IMR-90 (cell line): ENCODE results near the gene MAGI1. TPM values are rescaled to one million over a fixed set of nuclear protein-coding genes. Genes with fewer than 3 reads are reported as not detected.

Experiments
- ATAC-seq: fragments of 200-7000 bp; cut with Tn5 transposase; 2 replicates; pipeline ENCODE4 v1.9.1; 2020; ENCODE audit warnings: low read depth, mild to moderate bottlenecking, moderate library complexity
- BruUV-seq: library from RNA; stranded (reverse); fragments of 400-500 nt; replicated peaks from 2 replicates; lab custom pipeline; 2021; lab: Mats Ljungman, UMichigan
- CTCF ChIA-PET: fragments of 300-600 bp; formaldehyde crosslinking; extraction: SDS; loops from one replicate; lab custom pipeline; 2021; ENCODE audit warnings: antibody characterized with exemption; lab: Yijun Ruan, JAX
- POLR2A ChIA-PET: fragments of 300-600 bp; sonication (Branson Sonifier 250); formaldehyde crosslinking; loops from one replicate; lab custom pipeline; 2022; ENCODE audit warnings: antibody characterized with exemption; ENCODE audit not compliant: unreplicated experiment; lab: Charles Lee
- DNase-seq: peaks from one replicate; pipeline ENCODE4 v3.0.0; 2013
- H2AFZ ChIP-seq: replicated peaks from 2 replicates; pipeline ENCODE3; 2013; ENCODE audit warnings: low read length, mild to moderate bottlenecking; ENCODE audit not compliant: poor library complexity
- H2AK5ac ChIP-seq: 2 replicates; pipeline ENCODE4 v1.6.1; 2013; ENCODE audit warnings: low read depth, low read length, inconsistent platforms
- H2AK9ac ChIP-seq: replicated peaks from 2 replicates; pipeline ENCODE3; 2013; ENCODE audit warnings: mild to moderate bottlenecking, low read depth, low read length, moderate library complexity; ENCODE audit not compliant: poor library complexity
- H2BK120ac ChIP-seq: 2 replicates; pipeline ENCODE4 v1.6.1; 2013; ENCODE audit warnings: low read depth, low read length, inconsistent platforms
- H2BK15ac ChIP-seq: 3 replicates; pipeline ENCODE4 v1.6.1; 2013; ENCODE audit warnings: low read depth, low read length, inconsistent platforms
- H2BK20ac ChIP-seq: 2 replicates; pipeline ENCODE4 v1.6.1; 2013; ENCODE audit warnings: low read depth, mild to moderate bottlenecking, inconsistent platforms, low read length, moderate library complexity
- H2BK5ac ChIP-seq: 2 replicates; pipeline ENCODE4 v1.6.1; 2013; ENCODE audit warnings: mild to moderate bottlenecking, low read depth, low read length, inconsistent platforms; ENCODE audit not compliant: poor library complexity, severe bottlenecking
- H3K14ac ChIP-seq: replicated peaks from 2 replicates; pipeline ENCODE4 v1.6.1; 2013; ENCODE audit warnings: low read depth, low read length, inconsistent platforms
- H3K18ac ChIP-seq: 2 replicates; pipeline ENCODE4 v1.6.1; 2013; ENCODE audit warnings: low read depth, low read length, control low read depth
- H3K23ac ChIP-seq: 2 replicates; pipeline ENCODE4 v1.6.1; 2013; ENCODE audit warnings: low read depth, low read length, inconsistent platforms
- H3K27ac ChIP-seq: 2 replicates; pipeline ENCODE4 v1.5.1; 2013; ENCODE audit warnings: mild to moderate bottlenecking, control low read depth, low read length; ENCODE audit not compliant: insufficient read depth
- H3K27me3 ChIP-seq: 2 replicates; pipeline ENCODE4 v1.6.1; 2013; ENCODE audit warnings: low read length; ENCODE audit not compliant: control insufficient read depth, insufficient read depth
- H3K36me3 ChIP-seq: 2 replicates; pipeline ENCODE4 v1.6.1; 2013; ENCODE audit warnings: low read length, mixed read lengths; ENCODE audit not compliant: control insufficient read depth, insufficient read depth
- H3K4ac ChIP-seq: 2 replicates; pipeline ENCODE4 v1.6.1; 2013; ENCODE audit warnings: low read depth, low read length, inconsistent platforms
- H3K4me1 ChIP-seq: 2 replicates; pipeline ENCODE4 v1.6.1; 2013; ENCODE audit warnings: low read length, mixed read lengths; ENCODE audit not compliant: control insufficient read depth, insufficient read depth
- H3K4me2 ChIP-seq: 2 replicates; pipeline ENCODE4 v1.6.1; 2013; ENCODE audit warnings: low read depth, mild to moderate bottlenecking, control low read depth, low read length, moderate library complexity
- H3K4me3 ChIP-seq: 2 replicates; pipeline ENCODE4 v1.5.1; 2013; ENCODE audit warnings: low read depth, mild to moderate bottlenecking, control low read depth, low read length, moderate library complexity; ENCODE audit not compliant: insufficient read depth
- H3K56ac ChIP-seq: 2 replicates; pipeline ENCODE4 v1.6.1; 2013; ENCODE audit warnings: low read length, inconsistent platforms; ENCODE audit not compliant: insufficient read depth; ENCODE audit errors: extremely low read depth
- H3K79me1 ChIP-seq, 2 experiments: 2 replicates each; pipeline ENCODE4 v1.6.1; 2013; ENCODE audit warnings: low read length in 2 of 2, inconsistent platforms in 1 of 2, low read depth in 1 of 2
- H3K9ac ChIP-seq: 2 replicates; pipeline ENCODE4 v1.6.1; 2013; ENCODE audit warnings: low read depth, low read length, control low read depth
- H3K9me1 ChIP-seq: 2 replicates; pipeline ENCODE4 v1.6.1; 2013; ENCODE audit warnings: low read length, inconsistent platforms; ENCODE audit not compliant: insufficient read depth
- H3K9me3 ChIP-seq: 2 replicates; pipeline ENCODE4 v1.6.1; 2013; ENCODE audit warnings: low read length; ENCODE audit not compliant: control insufficient read depth, insufficient read depth
- H4K20me1 ChIP-seq: 2 replicates; pipeline ENCODE4 v1.6.1; 2013; ENCODE audit warnings: low read length, inconsistent platforms; ENCODE audit not compliant: insufficient read depth
- H4K5ac ChIP-seq: 2 replicates; pipeline ENCODE4 v1.6.1; 2013; ENCODE audit warnings: mild to moderate bottlenecking, low read depth, low read length, control low read depth
- H4K8ac ChIP-seq, 2 experiments: 2 replicates each; pipeline ENCODE4 v1.6.1; 2013; ENCODE audit warnings: low read depth in 2 of 2, low read length in 2 of 2, control low read depth in 1 of 2, inconsistent platforms in 1 of 2
- H4K91ac ChIP-seq: 2 replicates; pipeline ENCODE4 v1.6.1; 2013; ENCODE audit warnings: low read depth, low read length, inconsistent platforms; ENCODE audit not compliant: insufficient read depth
- BHLHE40 ChIP-seq: fragments of 150-350 bp; IDR thresholded peaks from 2 replicates; pipeline ENCODE4 v1.6.1; 2016; ENCODE audit warnings: mild to moderate bottlenecking, low read depth, low read length
- CEBPB ChIP-seq: IDR thresholded peaks from 2 replicates; pipeline ENCODE4 v1.6.1; 2012; ENCODE audit warnings: low read depth, low read length, improper control_type of control experiment
- CHD1 ChIP-seq: IDR thresholded peaks from 2 replicates; pipeline ENCODE4 v1.6.1; 2012; ENCODE audit warnings: low read depth, low read length, improper control_type of control experiment
- CTCF ChIP-seq: conservative IDR thresholded peaks from 2 replicates; pipeline ENCODE4 v1.5.1; 2012; ENCODE audit warnings: mild to moderate bottlenecking, low read depth, low read length, improper control_type of control experiment
- ELK1 ChIP-seq: fragments of 150-350 bp; IDR thresholded peaks from 2 replicates; pipeline ENCODE4 v1.6.1; 2016; ENCODE audit warnings: low read depth, mild to moderate bottlenecking, low read length, moderate library complexity, borderline replicate concordance
- FOS ChIP-seq: fragments of 150-350 bp; IDR thresholded peaks from 2 replicates; pipeline ENCODE4 v1.6.1; 2016; ENCODE audit warnings: low read depth, low read length
- MAFK ChIP-seq: IDR thresholded peaks from 2 replicates; pipeline ENCODE4 v1.6.1; 2012; ENCODE audit warnings: low read depth, low read length, improper control_type of control experiment
- MAZ ChIP-seq: IDR thresholded peaks from 2 replicates; pipeline ENCODE4 v1.6.1; 2012; ENCODE audit warnings: low read depth, mild to moderate bottlenecking, low read length, improper control_type of control experiment, moderate library complexity, borderline replicate concordance
- MXI1 ChIP-seq: IDR thresholded peaks from 2 replicates; pipeline ENCODE4 v1.6.1; 2012; ENCODE audit warnings: low read depth, mild to moderate bottlenecking, low read length, moderate library complexity, borderline replicate concordance
- NFE2L2 ChIP-seq: fragments of 150-350 bp; IDR thresholded peaks from 2 replicates; pipeline ENCODE4 v1.6.1; 2016; ENCODE audit warnings: low read depth, mild to moderate bottlenecking, low read length
- POLR2A ChIP-seq: IDR thresholded peaks from 2 replicates; pipeline ENCODE4 v1.6.1; 2012; ENCODE audit warnings: mild to moderate bottlenecking, low read depth, low read length
- RAD21 ChIP-seq: IDR thresholded peaks from 2 replicates; pipeline ENCODE4 v1.6.1; 2012; ENCODE audit warnings: low read length, improper control_type of control experiment
- RFX5 ChIP-seq: IDR thresholded peaks from 2 replicates; pipeline ENCODE4 v1.8.0; 2012; ENCODE audit warnings: low read depth, mild to moderate bottlenecking, low read length, moderate library complexity
- USF2 ChIP-seq: fragments of 150-350 bp; IDR thresholded peaks from 2 replicates; pipeline ENCODE4 v1.6.1; 2017; ENCODE audit warnings: mild to moderate bottlenecking, antibody characterized with exemption, low read length, low read depth
- WGBS, 2 experiments: methylation state at CpG; one replicate each; pipeline versions ENCODE4 v1.1.5 to v1.1.7; 2013; ENCODE audit warnings: missing lambda C conversion rate in 2 of 2; ENCODE audit not compliant: insufficient read length in 1 of 2; ENCODE audit errors: extremely low coverage in 2 of 2; 5-methylcytosine and 5-hydroxymethylcytosine counted together
- dilution Hi-C: fragments of 300-500 bp; cut with HindIII; formaldehyde crosslinking; loops from one replicate; pipeline ENCODE4 v1.14.3; 2018; ENCODE audit warnings: low sequenced_read_pairs; ENCODE audit not compliant: unreplicated experiment
- in situ Hi-C: fragments of 300-500 bp; cut with MboI; formaldehyde crosslinking; loops from 3 replicates; pipeline ENCODE4 v1.14.3; 2019; ENCODE audit warnings: low sequenced_read_pairs, inconsistent platforms, mixed read lengths
- intact Hi-C: fragments of 100-400 bp; cut with micrococcal nuclease; formaldehyde crosslinking; loops from 2 replicates; pipeline ENCODE4 v1.10.0; 2022
- polyA plus RNA-seq, 3 experiments: library from polyadenylated mRNA; depleted of rRNA; stranded (reverse); fragments of >200 nt; gene quantifications; 2 replicates each; pipeline ENCODE4 v1.2.3, GENCODE V29; 2012; ENCODE audit warnings: low replicate concordance in 1 of 3
- total RNA-seq: library from RNA; depleted of rRNA; stranded (reverse); fragments of >200 nt; gene quantifications from 2 replicates; pipeline ENCODE4 v1.2.3, GENCODE V29; 2012

The MAGI1 gene
- total and polyA plus RNA-seq, 2 of the 4 experiments (the other 2 are of a cell fraction), result 14.5 to 24.2 TPM

GRCh38 chr3:65971293-65972252, 67.1 kb downstream of the MAGI1 start:
- H2AFZ ChIP-seq, result no peak overlapping the region
- POLR2A ChIA-PET, result no interaction called here
- no peak for TF ChIP-seq RAD21
- no peak for TF ChIP-seq ELK1
- no peak for TF ChIP-seq CHD1
- no peak for TF ChIP-seq FOS
- TF ChIP-seq MAFK, result no peak
- no peak for TF ChIP-seq RFX5
- TF ChIP-seq USF2, result no peak
- no peak for TF ChIP-seq CEBPB
- no peak for TF ChIP-seq POLR2A
- no peak for TF ChIP-seq BHLHE40
- TF ChIP-seq MXI1, result no peak
- no peak for TF ChIP-seq CTCF
- no peak for TF ChIP-seq NFE2L2
- no peak for TF ChIP-seq MAZ

More at GRCh38 chr3:65971293-65972252, 67.1 kb downstream of the MAGI1 start:
- no peak overlapping the region for H3K4me3 ChIP-seq
- H4K5ac ChIP-seq, result no peak overlapping the region
- H3K23ac ChIP-seq, result peak overlapping the region; percentile 25; the same call in 1 of the 2 replicates
- no peak overlapping the region for H3K9ac ChIP-seq
- 0 out of 2 replicates have a peak, but pooled peaks cover 4% of the 10 kb centered on the region for H4K20me1 ChIP-seq
- dilution Hi-C loops (no loop called here), intact Hi-C loops (no loop called here), in situ Hi-C loops (no loop called here)
- H3K4me1 ChIP-seq, result no peaks in the 10 kb centered on the region; the same call in 1 of the 2 replicates
- ATAC-seq, result 0 out of 2 replicates have a peak, but pooled peaks have one; percentile 24
- no peak overlapping the region for H4K8ac ChIP-seq
- DNase-seq, result no peak
- peak overlapping the region; percentile 64; the same call in 1 of the 2 replicates for H3K14ac ChIP-seq
- H3K9me3 ChIP-seq, result peaks cover 2% of the 10 kb centered on the region; the same call in 1 of the 2 replicates
- peaks cover 18 to 52% of the 10 kb centered on the region in 2 experiments for H3K79me1 ChIP-seq
- H2BK15ac ChIP-seq, result no peak overlapping the region
- H3K4ac ChIP-seq, result no peak overlapping the region; the same call in 1 of the 2 replicates
- H3K4me2 ChIP-seq, result no peak overlapping the region
- CTCF ChIA-PET, result interaction anchor here (0.7 kb wide), 1 partner anchor 162 kb away, joined by 4 read pairs; no protein-coding TSS in a partner anchor
- WGBS, 2 experiments, result no CpG with 5 or more reads among the region's 7 CpGs
- H2BK20ac ChIP-seq, result no peak overlapping the region
- no peak overlapping the region for H3K27ac ChIP-seq
- peaks cover 1% of the 10 kb centered on the region for H3K36me3 ChIP-seq
- peaks cover 3% of the 10 kb centered on the region; the same call in 1 of the 2 replicates for H3K9me1 ChIP-seq
- H4K91ac ChIP-seq, result no peak overlapping the region
- H3K56ac ChIP-seq, result no peak overlapping the region
- no peak overlapping the region for H2AK9ac ChIP-seq
- no peak overlapping the region for H2AK5ac ChIP-seq
- no peak overlapping the region for H2BK5ac ChIP-seq
- H3K18ac ChIP-seq, result no peak overlapping the region
- H2BK120ac ChIP-seq, result no peak overlapping the region
- H3K27me3 ChIP-seq, result no peaks in the 10 kb centered on the region
- BruUV-seq, result no TSS peak
